ENCODE measurements around the gene FAM13A. TPM values are rescaled to one million over a fixed set of nuclear protein-coding genes. Genes with fewer than 3 reads are reported as not detected.
"Not testable (repeated sequence)": the region's sequence is repeated elsewhere in the genome, so short reads cannot be mapped to it uniquely, and the experiment has no call there.

The FAM13A gene
- 18.9 and 22.3 TPM in 2 replicates for total RNA-seq (2014; rRNA removed)
- polyA plus RNA-seq (2012): 3.6 TPM

GRCh38 chr4:89056953-89057398, at the start of gene FAM13A:
TSS of gene FAM13A (minus strand) at chr4:89057185. CDS start at chr4:89056964, 221 bp downstream.
- DNase-seq (ENCODE audit: low read depth): peak; percentile 94

GRCh38 chr4:89105726-89106125, 48.7 kb upstream of the FAM13A start:
- DNase-seq (ENCODE audit: low read depth): no peak

GRCh38 chr4:89101256-89102161, 44.5 kb upstream of the FAM13A start:
- DNase-seq (ENCODE audit: low read depth): no peak

GRCh38 chr4:89100853-89101252, 43.9 kb upstream of the FAM13A start:
- DNase-seq (ENCODE audit: low read depth): no peak

- DNase-seq (ENCODE audit: low read depth): no peak
These were observed 42.5 kb upstream of the FAM13A start for GRCh38 chr4:89099471-89099870.

- DNase-seq (ENCODE audit: low read depth): no peak
These were observed 42.0 kb upstream of the FAM13A start for GRCh38 chr4:89099034-89099433.

GRCh38 chr4:89078300-89078699, 21.3 kb upstream of the FAM13A start:
- no peak for DNase-seq (ENCODE audit: low read depth)

GRCh38 chr4:89077761-89078160, 20.8 kb upstream of the FAM13A start:
- DNase-seq (ENCODE audit: low read depth): peak; percentile 34

- no peak for DNase-seq (ENCODE audit: low read depth)
These were observed 15.9 kb upstream of the FAM13A start for GRCh38 chr4:89072921-89073320.

- no peak for DNase-seq (ENCODE audit: low read depth)
These were observed 14.3 kb upstream of the FAM13A start for GRCh38 chr4:89071311-89071710.

GRCh38 chr4:89070041-89070440, 13.1 kb upstream of the FAM13A start:
- DNase-seq (ENCODE audit: low read depth): no peak

GRCh38 chr4:89069481-89069880, 12.5 kb upstream of the FAM13A start:
- DNase-seq (ENCODE audit: low read depth): no peak

- DNase-seq (ENCODE audit: low read depth): no peak
These were observed 10.4 kb upstream of the FAM13A start for GRCh38 chr4:89067417-89067816.

GRCh38 chr4:89064848-89065247, 7.9 kb upstream of the FAM13A start:
- no peak for DNase-seq (ENCODE audit: low read depth)

- not testable (repeated sequence) for DNase-seq (ENCODE audit: low read depth)
These were observed 859 bp upstream of the FAM13A start for GRCh38 chr4:89057844-89058243.

GRCh38 chr4:89056292-89056952, 563 bp downstream of the FAM13A start:
- no peak for DNase-seq (ENCODE audit: low read depth)

GRCh38 chr4:89055157-89056080, 1.6 kb downstream of the FAM13A start:
- no peak for DNase-seq (ENCODE audit: low read depth)

GRCh38 chr4:89054627-89055026, 2.4 kb downstream of the FAM13A start:
- DNase-seq (ENCODE audit: low read depth): no peak

- no peak for DNase-seq (ENCODE audit: low read depth)
These were observed 7.1 kb downstream of the FAM13A start for GRCh38 chr4:89049853-89050252.

- DNase-seq (ENCODE audit: low read depth): no peak
These were observed 7.9 kb downstream of the FAM13A start for GRCh38 chr4:89048906-89049601.
